IPS-18a (cell line): Measurements from ENCODE around the gene MACROD2.

Source experiments
- H3K27ac ChIP-seq: one replicate; pipeline ENCODE4 v1.5.1; 2013; ENCODE audit warnings: low read length
- H3K27me3 ChIP-seq: one replicate; pipeline ENCODE4 v1.6.1; 2013; ENCODE audit warnings: mild to moderate bottlenecking, low read length; ENCODE audit not compliant: control insufficient read depth, insufficient read depth
- H3K36me3 ChIP-seq: one replicate; pipeline ENCODE4 v1.6.1; 2013; ENCODE audit warnings: low read depth, low read length; ENCODE audit not compliant: control insufficient read depth
- H3K4me1 ChIP-seq: one replicate; pipeline ENCODE4 v1.6.1; 2013; ENCODE audit warnings: low read depth, low read length; ENCODE audit not compliant: control insufficient read depth
- H3K4me3 ChIP-seq: one replicate; pipeline ENCODE4 v1.5.1; 2013; ENCODE audit warnings: low read length
- H3K9ac ChIP-seq: one replicate; pipeline ENCODE4 v1.6.1; 2013; ENCODE audit warnings: mild to moderate bottlenecking, low read length, moderate library complexity
- H3K9me3 ChIP-seq: one replicate; pipeline ENCODE4 v1.6.1; 2013; ENCODE audit warnings: low read depth, low read length; ENCODE audit not compliant: control insufficient read depth

The MACROD2 gene

GRCh38 chr20:15158533-15158932 lies 1163.2 kb downstream of the MACROD2 start:
- Histone ChIP-seq H3K27me3 (no peaks in the 10 kb centered on the region), H3K36me3 (no peaks in the 10 kb centered on the region), H3K27ac (no peak overlapping the region), H3K4me3 (no peak overlapping the region), H3K4me1 (no peaks in the 10 kb centered on the region), H3K9me3 (no peaks in the 10 kb centered on the region), H3K9ac (no peak overlapping the region)

- no peaks in the 10 kb centered on the region for H3K4me1 ChIP-seq
- no peaks in the 10 kb centered on the region for H3K36me3 ChIP-seq
- H3K27ac ChIP-seq = no peak overlapping the region
- H3K27me3 ChIP-seq = no peaks in the 10 kb centered on the region
- H3K9ac ChIP-seq = no peak overlapping the region
- no peaks in the 10 kb centered on the region for H3K9me3 ChIP-seq
- no peak overlapping the region for H3K4me3 ChIP-seq
Measured at GRCh38 chr20:15162079-15162647, 1166.8 kb downstream of the MACROD2 start.

- H3K9ac ChIP-seq = no peak overlapping the region
- H3K4me1 ChIP-seq = no peaks in the 10 kb centered on the region
- H3K4me3 ChIP-seq = no peak overlapping the region
- no peaks in the 10 kb centered on the region for H3K27me3 ChIP-seq
- no peaks in the 10 kb centered on the region for H3K36me3 ChIP-seq
- no peaks in the 10 kb centered on the region for H3K9me3 ChIP-seq
- H3K27ac ChIP-seq = no peak overlapping the region
Measured at GRCh38 chr20:15163632-15164031, 1168.3 kb downstream of the MACROD2 start.

- no peaks in the 10 kb centered on the region for H3K4me1 ChIP-seq
- no peak overlapping the region for H3K27ac ChIP-seq
- no peak overlapping the region for H3K4me3 ChIP-seq
- H3K9ac ChIP-seq = no peak overlapping the region
- no peaks in the 10 kb centered on the region for H3K36me3 ChIP-seq
- H3K27me3 ChIP-seq = no peaks in the 10 kb centered on the region
- no peaks in the 10 kb centered on the region for H3K9me3 ChIP-seq
Measured at GRCh38 chr20:15164726-15165125, 1169.4 kb downstream of the MACROD2 start.

- no peaks in the 10 kb centered on the region for H3K36me3 ChIP-seq
- H3K27ac ChIP-seq = no peak overlapping the region
- H3K9ac ChIP-seq = no peak overlapping the region
- H3K4me3 ChIP-seq = no peak overlapping the region
- no peaks in the 10 kb centered on the region for H3K27me3 ChIP-seq
- no peaks in the 10 kb centered on the region for H3K9me3 ChIP-seq
- no peaks in the 10 kb centered on the region for H3K4me1 ChIP-seq
Measured at GRCh38 chr20:15166744-15167143, 1171.4 kb downstream of the MACROD2 start.

GRCh38 chr20:15171016-15171415 lies 1175.7 kb downstream of the MACROD2 start:
- H3K9me3 ChIP-seq = no peaks in the 10 kb centered on the region
- H3K27ac ChIP-seq = no peak overlapping the region
- H3K9ac ChIP-seq = no peak overlapping the region
- H3K4me1 ChIP-seq = no peaks in the 10 kb centered on the region
- no peak overlapping the region for H3K4me3 ChIP-seq
- no peaks in the 10 kb centered on the region for H3K27me3 ChIP-seq
- no peaks in the 10 kb centered on the region for H3K36me3 ChIP-seq

- no peak overlapping the region for H3K9ac ChIP-seq
- H3K9me3 ChIP-seq = no peaks in the 10 kb centered on the region
- H3K4me1 ChIP-seq = no peaks in the 10 kb centered on the region
- no peak overlapping the region for H3K4me3 ChIP-seq
- H3K27ac ChIP-seq = no peak overlapping the region
- no peaks in the 10 kb centered on the region for H3K36me3 ChIP-seq
- no peaks in the 10 kb centered on the region for H3K27me3 ChIP-seq
Measured at GRCh38 chr20:15176929-15177328, 1181.6 kb downstream of the MACROD2 start.

- no peaks in the 10 kb centered on the region for H3K4me1 ChIP-seq
- no peak overlapping the region for H3K4me3 ChIP-seq
- H3K9ac ChIP-seq = no peak overlapping the region
- no peaks in the 10 kb centered on the region for H3K36me3 ChIP-seq
- no peak overlapping the region for H3K27ac ChIP-seq
- H3K27me3 ChIP-seq = no peaks in the 10 kb centered on the region
- no peaks in the 10 kb centered on the region for H3K9me3 ChIP-seq
Measured at GRCh38 chr20:15178581-15178980, 1183.3 kb downstream of the MACROD2 start.

GRCh38 chr20:15179381-15179780 lies 1184.1 kb downstream of the MACROD2 start:
- no peaks in the 10 kb centered on the region for H3K4me1 ChIP-seq
- no peaks in the 10 kb centered on the region for H3K27me3 ChIP-seq
- no peaks in the 10 kb centered on the region for H3K9me3 ChIP-seq
- H3K27ac ChIP-seq = no peak overlapping the region
- no peak overlapping the region for H3K4me3 ChIP-seq
- no peak overlapping the region for H3K9ac ChIP-seq
- H3K36me3 ChIP-seq = no peaks in the 10 kb centered on the region

GRCh38 chr20:15179781-15180180 lies 1184.5 kb downstream of the MACROD2 start:
- no peak overlapping the region for H3K9ac ChIP-seq
- no peaks in the 10 kb centered on the region for H3K36me3 ChIP-seq
- no peaks in the 10 kb centered on the region for H3K4me1 ChIP-seq
- H3K27me3 ChIP-seq = no peaks in the 10 kb centered on the region
- H3K27ac ChIP-seq = no peak overlapping the region
- no peaks in the 10 kb centered on the region for H3K9me3 ChIP-seq
- no peak overlapping the region for H3K4me3 ChIP-seq

- Histone ChIP-seq H3K9ac (no peak overlapping the region), H3K27ac (no peak overlapping the region), H3K4me3 (no peak overlapping the region), H3K9me3 (no peaks in the 10 kb centered on the region), H3K36me3 (no peaks in the 10 kb centered on the region), H3K27me3 (no peaks in the 10 kb centered on the region), H3K4me1 (no peaks in the 10 kb centered on the region)
Measured at GRCh38 chr20:15185322-15185721, 1190.0 kb downstream of the MACROD2 start.

GRCh38 chr20:15185913-15186312 lies 1190.6 kb downstream of the MACROD2 start:
- Histone ChIP-seq H3K4me3 (no peak overlapping the region), H3K27me3 (no peaks in the 10 kb centered on the region), H3K36me3 (no peaks in the 10 kb centered on the region), H3K9me3 (no peaks in the 10 kb centered on the region), H3K9ac (no peak overlapping the region), H3K27ac (no peak overlapping the region), H3K4me1 (no peaks in the 10 kb centered on the region)
